Measurements from ENCODE around the gene GRB10. TPM values are rescaled to one million over a fixed set of nuclear protein-coding genes. Genes with fewer than 3 reads are reported as not detected.

The GRB10 gene
- total and polyA plus RNA-seq, 2 of the 8 experiments (the other 6 are each of a cell fraction or from before 2014, with no cell fraction given): 35.7 to 97.0 TPM

DNA sequence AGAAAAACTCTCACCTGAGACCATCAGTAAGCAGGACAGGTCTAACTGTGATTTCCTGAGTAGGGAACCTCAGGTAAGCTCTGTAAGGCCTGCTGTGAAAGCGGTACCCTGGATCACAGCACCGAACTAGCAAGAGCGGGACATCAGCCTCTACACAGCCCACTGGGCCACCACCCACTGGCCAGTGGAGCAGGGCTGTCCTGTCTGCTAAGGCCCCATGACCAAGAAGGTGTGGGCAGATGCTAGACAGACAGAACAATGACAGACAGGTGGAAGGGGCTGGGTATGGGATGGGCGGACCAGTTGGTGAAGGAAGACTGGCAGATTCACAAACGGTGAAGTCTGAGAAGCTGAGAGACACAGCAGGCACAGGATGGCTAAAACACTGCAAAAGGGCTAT lies 138.1 kb downstream of the GRB10 start:
- Histone ChIP-seq H3K27me3 (replicated peaks in 1 of 4; ENCODE audit: control insufficient read depth in 3 of 4, extremely low read depth in 1 of 4, insufficient read depth in 3 of 4, low read length in 3 of 4) (no peaks in the 10 kb centered on the region), H2BK5ac (ENCODE audit: low read depth, low read length) (no peak overlapping the region), H3K36me3 (ENCODE audit: control insufficient read depth in 2 of 4, insufficient read depth in 4 of 4, low read length in 3 of 4) (no peaks in the 10 kb centered on the region; a peak in 2 of 8 replicates), H3K4me1 (replicated peaks in 1 of 4; ENCODE audit: control insufficient read depth in 3 of 4, insufficient read depth in 4 of 4, low read length in 3 of 4) (peaks cover 0 to 6% (median 1%) of the 10 kb centered on the region in 4 experiments; a peak in 2 of 7 replicates), H2BK120ac (replicated peaks; ENCODE audit: low read depth, low read length) (no peak overlapping the region), H2AFZ (ENCODE audit: low read length) (no peak overlapping the region), H4K5ac (ENCODE audit: insufficient read length, low read depth, low read length) (no peak overlapping the region), H3K4ac (replicated peaks; ENCODE audit: insufficient read length, low read depth, low read length) (no peak overlapping the region), H3K4me2 (ENCODE audit: insufficient read depth in 1 of 2, low read depth in 2 of 2, low read length in 2 of 2) (no peak overlapping the region), H2BK12ac (ENCODE audit: low read depth, low read length) (no peak overlapping the region), H4K20me1 (replicated peaks in 1 of 2; ENCODE audit: control insufficient read depth in 1 of 2, insufficient read depth in 2 of 2, low read length in 2 of 2) (peaks cover 0 to 6% of the 10 kb centered on the region in 2 experiments), H3K9me3 (ENCODE audit: insufficient read depth in 2 of 2, low read depth in 1 of 2, low read length in 1 of 2) (no peaks in the 10 kb centered on the region), H4K8ac (ENCODE audit: extremely low read depth, insufficient read depth, low read length) (no peak overlapping the region), H3K23ac (ENCODE audit: insufficient read length) (no peak overlapping the region), H2BK15ac (ENCODE audit: low read length) (no peak overlapping the region), H2AK5ac (ENCODE audit: low read depth, low read length) (no peak overlapping the region), H3K23me2 (ENCODE audit: low read depth, low read length) (no peaks in the 10 kb centered on the region), H3K56ac (replicated peaks; ENCODE audit: insufficient read length, low read depth, low read length) (no peak overlapping the region), H3K27ac (ENCODE audit: low read depth, low read length) (no peak overlapping the region), H4K91ac (replicated peaks; ENCODE audit: insufficient read length, low read length) (no peak overlapping the region), H2BK20ac (ENCODE audit: low read length) (no peak overlapping the region), H3K9ac (replicated peaks in 1 of 4; ENCODE audit: extremely low read depth in 1 of 4, low read depth in 3 of 4, low read length in 3 of 4) (no peak overlapping the region), H3K14ac (ENCODE audit: insufficient read length) (no peak overlapping the region), H3K18ac (ENCODE audit: extremely low read depth, low read length) (no peak overlapping the region), H3K4me3 (ENCODE audit: extremely low read depth in 1 of 4, insufficient read depth in 2 of 4, low read depth in 3 of 4, low read length in 4 of 4) (no peak overlapping the region), H3K79me2 (ENCODE audit: control insufficient read depth in 1 of 2, insufficient read depth in 2 of 2, low read length in 2 of 2) (peaks cover 3 to 26% of the 10 kb centered on the region in 2 experiments), H3K79me1 (ENCODE audit: low read depth, low read length) (peaks cover 4% of the 10 kb centered on the region)
- DNase-seq (ENCODE audit: low read depth in 1 of 2, low spot score in 2 of 2): peak in 1 of 2 experiments; percentile 35
- CTCF ChIA-PET (ENCODE audit: partially characterized antibody): interaction anchor here (0.6 to 1.9 kb wide), 4 partner anchors 9 to 552 kb away, joined by 4 to 12 read pairs (median 4); no protein-coding TSS in a partner anchor
- no peak for FAIRE-seq
- WGBS, 2 experiments (ENCODE audit: extremely low coverage in 1 of 2, insufficient coverage in 1 of 2, insufficient read length in 1 of 2, insufficient replicate concordance in 2 of 2, low coverage in 1 of 2, low lambda C conversion rate in 2 of 2, missing lambda C conversion rate in 1 of 2): 94% methylated on average over 5 of the region's 5 CpGs; no CpG with 5 or more reads in 1 of the 2 experiments
- POLR2A ChIA-PET (ENCODE audit: partially characterized antibody): no interaction called here
- TF ChIP-seq MAFK (IDR thresholded peaks at IDR 0.05; ENCODE audit: low read depth, low read length): no peak
- no peak for TF ChIP-seq TCF12 (IDR thresholded peaks at IDR 0.05; ENCODE audit: low read depth, low read length)
- TF ChIP-seq CTBP2 (IDR thresholded peaks at IDR 0.05; ENCODE audit: borderline replicate concordance, insufficient read depth, insufficient read length, low read length): no peak
- TF ChIP-seq TEAD4 (IDR thresholded peaks at IDR 0.05; ENCODE audit: low read depth, low read length): no peak
- TF ChIP-seq MAX (IDR thresholded peaks at IDR 0.05): no peak
- TF ChIP-seq BCL11A (IDR thresholded peaks at IDR 0.05; ENCODE audit: low read depth in 2 of 2, low read length in 2 of 2): no peak

All from H1 (cell line).